ENCODE results near the gene C1orf52.

C1orf52 gene

DNA sequence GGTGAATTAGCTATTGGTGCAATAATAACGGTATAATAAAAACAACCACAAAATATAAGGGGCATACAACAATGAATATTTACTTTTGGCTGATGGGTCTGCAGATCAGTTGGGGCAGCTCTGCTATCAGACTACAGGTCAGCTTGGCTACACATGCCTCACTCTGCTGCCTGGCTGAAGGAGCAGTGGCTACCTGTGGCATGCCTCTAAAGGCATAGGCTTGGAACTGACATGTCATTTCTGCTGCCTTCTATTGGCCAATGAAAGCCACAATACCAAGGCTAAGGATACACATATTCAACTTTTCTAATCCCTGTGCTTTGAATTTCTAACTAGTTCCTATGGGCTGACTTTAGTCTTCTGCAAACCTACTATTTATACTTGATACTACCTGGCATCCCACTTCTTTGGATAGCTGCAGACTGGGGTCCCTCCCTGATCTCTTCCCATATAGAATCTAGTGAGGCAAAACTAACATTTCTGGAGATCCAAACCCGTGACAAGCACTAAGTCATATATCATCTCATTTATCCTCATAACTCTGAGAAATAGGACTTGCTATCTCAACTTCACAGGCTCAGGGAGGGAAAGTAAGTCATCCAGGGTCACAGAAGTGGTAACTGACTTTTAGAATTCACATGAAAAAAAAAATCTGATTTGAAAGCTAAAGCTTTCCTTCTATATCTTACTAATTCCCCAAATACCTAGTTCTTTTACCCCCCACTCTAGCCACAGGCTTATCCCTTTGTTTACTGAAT, 39.4 kb downstream of the C1orf52 start:
- Histone ChIP-seq H3K9ac (ENCODE audit: low read length) (no peak overlapping the region), H3K4me3 (ENCODE audit: low read length) (no peak overlapping the region), H3K9me3 (replicated peaks; ENCODE audit: insufficient read depth, low read length) (no peaks in the 10 kb centered on the region), H3K79me2 (ENCODE audit: low read length) (no peaks in the 10 kb centered on the region), H3K4me2 (ENCODE audit: low read depth, low read length) (no peak overlapping the region), H3K9me2 (replicated peaks; ENCODE audit: insufficient read depth, low read length) (no peaks in the 10 kb centered on the region), H4K20me1 (ENCODE audit: insufficient read depth, low read length) (no peaks in the 10 kb centered on the region), H3K4me1 (ENCODE audit: low read length) (no peaks in the 10 kb centered on the region), H2AFZ (ENCODE audit: low read length) (no peak overlapping the region), H3F3A (ENCODE audit: insufficient read depth, low read length) (no peaks in the 10 kb centered on the region), H3K36me3 (replicated peaks; ENCODE audit: insufficient read depth, low read length) (no peaks in the 10 kb centered on the region), H3K27me3 (replicated peaks; ENCODE audit: insufficient read depth, low read length) (no peaks in the 10 kb centered on the region), H3K27ac (ENCODE audit: low read length) (no peak overlapping the region)
- DNase-seq, result no peak
- TF ChIP-seq, protein P1, sequence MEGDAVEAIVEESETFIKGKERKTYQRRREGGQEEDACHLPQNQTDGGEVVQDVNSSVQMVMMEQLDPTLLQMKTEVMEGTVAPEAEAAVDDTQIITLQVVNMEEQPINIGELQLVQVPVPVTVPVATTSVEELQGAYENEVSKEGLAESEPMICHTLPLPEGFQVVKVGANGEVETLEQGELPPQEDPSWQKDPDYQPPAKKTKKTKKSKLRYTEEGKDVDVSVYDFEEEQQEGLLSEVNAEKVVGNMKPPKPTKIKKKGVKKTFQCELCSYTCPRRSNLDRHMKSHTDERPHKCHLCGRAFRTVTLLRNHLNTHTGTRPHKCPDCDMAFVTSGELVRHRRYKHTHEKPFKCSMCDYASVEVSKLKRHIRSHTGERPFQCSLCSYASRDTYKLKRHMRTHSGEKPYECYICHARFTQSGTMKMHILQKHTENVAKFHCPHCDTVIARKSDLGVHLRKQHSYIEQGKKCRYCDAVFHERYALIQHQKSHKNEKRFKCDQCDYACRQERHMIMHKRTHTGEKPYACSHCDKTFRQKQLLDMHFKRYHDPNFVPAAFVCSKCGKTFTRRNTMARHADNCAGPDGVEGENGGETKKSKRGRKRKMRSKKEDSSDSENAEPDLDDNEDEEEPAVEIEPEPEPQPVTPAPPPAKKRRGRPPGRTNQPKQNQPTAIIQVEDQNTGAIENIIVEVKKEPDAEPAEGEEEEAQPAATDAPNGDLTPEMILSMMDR (IDR thresholded peaks at IDR 0.05; ENCODE audit: low read length), result no peak
- TF ChIP-seq EZH2phosphoT487 (IDR thresholded peaks at IDR 0.05; ENCODE audit: low read length), result no peak
- no peak for TF ChIP-seq EZH2 (optimal IDR thresholded peaks at IDR 0.05; ENCODE audit: low read depth, low read length)

GRCh38 chr1:85216697-85217096, 42.8 kb downstream of the C1orf52 start:
- Histone ChIP-seq H3K4me3 (ENCODE audit: low read length) (no peak overlapping the region), H3F3A (ENCODE audit: insufficient read depth, low read length) (no peaks in the 10 kb centered on the region), H4K20me1 (ENCODE audit: insufficient read depth, low read length) (no peaks in the 10 kb centered on the region), H3K4me1 (ENCODE audit: low read length) (no peaks in the 10 kb centered on the region), H2AFZ (ENCODE audit: low read length) (no peak overlapping the region), H3K79me2 (ENCODE audit: low read length) (no peaks in the 10 kb centered on the region), H3K4me2 (ENCODE audit: low read depth, low read length) (no peak overlapping the region), H3K9ac (ENCODE audit: low read length) (no peak overlapping the region), H3K36me3 (replicated peaks; ENCODE audit: insufficient read depth, low read length) (no peaks in the 10 kb centered on the region), H3K27ac (ENCODE audit: low read length) (no peak overlapping the region), H3K9me2 (replicated peaks; ENCODE audit: insufficient read depth, low read length) (no peaks in the 10 kb centered on the region), H3K9me3 (replicated peaks; ENCODE audit: insufficient read depth, low read length) (no peaks in the 10 kb centered on the region), H3K27me3 (replicated peaks; ENCODE audit: insufficient read depth, low read length) (no peaks in the 10 kb centered on the region)
- TF ChIP-seq, protein P1 (IDR thresholded peaks at IDR 0.05; ENCODE audit: low read length), result no peak
- TF ChIP-seq EZH2phosphoT487 (IDR thresholded peaks at IDR 0.05; ENCODE audit: low read length) (no peak), EZH2 (optimal IDR thresholded peaks at IDR 0.05; ENCODE audit: low read depth, low read length) (no peak)
- no peak for DNase-seq

DNA sequence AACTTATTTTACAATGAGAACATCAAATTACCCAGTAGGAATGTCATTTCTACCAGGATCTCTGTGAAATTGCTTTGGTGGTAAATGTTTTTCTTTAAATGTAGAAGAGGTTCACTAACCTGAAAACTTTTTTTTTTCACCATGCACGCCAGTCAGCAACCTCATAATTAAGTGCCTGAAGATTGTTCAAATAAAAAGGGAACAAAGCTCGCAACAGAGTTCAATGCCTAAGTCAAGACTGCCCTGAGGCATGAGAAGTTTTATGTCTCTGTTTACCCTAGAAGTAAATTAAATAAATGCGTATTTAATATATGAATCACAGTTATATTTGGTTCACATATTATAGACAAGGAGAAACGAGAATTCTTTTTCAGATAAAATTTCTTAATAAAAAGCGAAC, 44.8 kb downstream of the C1orf52 start:
- no peaks in the 10 kb centered on the region for H3K27me3 ChIP-seq (replicated peaks; ENCODE audit: insufficient read depth, low read length)
- H3K4me1 ChIP-seq (ENCODE audit: low read length), result no peaks in the 10 kb centered on the region
- no peak overlapping the region for H3K27ac ChIP-seq (ENCODE audit: low read length)
- no peak overlapping the region for H2AFZ ChIP-seq (ENCODE audit: low read length)
- no peaks in the 10 kb centered on the region for H3K9me3 ChIP-seq (replicated peaks; ENCODE audit: insufficient read depth, low read length)
- no peak for DNase-seq
- no peak overlapping the region for H3K4me3 ChIP-seq (ENCODE audit: low read length)
- H3K9ac ChIP-seq (ENCODE audit: low read length), result no peak overlapping the region
- no peaks in the 10 kb centered on the region for H3F3A ChIP-seq (ENCODE audit: insufficient read depth, low read length)
- no peaks in the 10 kb centered on the region for H3K79me2 ChIP-seq (ENCODE audit: low read length)
- no peaks in the 10 kb centered on the region for H3K36me3 ChIP-seq (replicated peaks; ENCODE audit: insufficient read depth, low read length)
- H3K4me2 ChIP-seq (ENCODE audit: low read depth, low read length), result no peak overlapping the region
- TF ChIP-seq EZH2phosphoT487 (IDR thresholded peaks at IDR 0.05; ENCODE audit: low read length) (no peak), EZH2 (optimal IDR thresholded peaks at IDR 0.05; ENCODE audit: low read depth, low read length) (no peak)
- TF ChIP-seq, protein P1 (IDR thresholded peaks at IDR 0.05; ENCODE audit: low read length), result no peak
- H4K20me1 ChIP-seq (ENCODE audit: insufficient read depth, low read length), result no peaks in the 10 kb centered on the region
- H3K9me2 ChIP-seq (replicated peaks; ENCODE audit: insufficient read depth, low read length), result no peaks in the 10 kb centered on the region
